GM23338 (cell line): ENCODE data around the gene YPEL1. TPM values are rescaled to one million over a fixed set of nuclear protein-coding genes. Genes with fewer than 3 reads are reported as not detected.

ENCODE experiments used
- ATAC-seq: fragments of 200-7000 bp; cut with Tn5 transposase; 3 replicates; pipeline ENCODE4 v1.9.1; 2020
- DNase-seq: peaks from one replicate; pipeline ENCODE4 v3.0.0-alpha.2; 2015; ENCODE audit warnings: low spot score
- H2AFZ ChIP-seq: fragments of 200-600 bp; sonication (generic); 2 replicates; pipeline ENCODE4 v1.8.0; 2016; ENCODE audit warnings: antibody characterized with exemption, mild to moderate bottlenecking, moderate library complexity
- H3F3A ChIP-seq: fragments of 200-600 bp; sonication (generic); replicated peaks from 2 replicates; pipeline ENCODE4 v1.8.0; 2017; ENCODE audit warnings: antibody characterized with exemption, mixed run types, low read depth
- H3K27ac ChIP-seq: fragments of 200-600 bp; sonication (generic); 2 replicates; pipeline ENCODE4 v1.6.1; 2016; ENCODE audit warnings: low read depth
- H3K27me3 ChIP-seq: fragments of 200-600 bp; sonication (generic); 2 replicates; pipeline ENCODE4 v1.8.0; 2016; ENCODE audit warnings: mild to moderate bottlenecking, mixed run types, moderate library complexity; ENCODE audit not compliant: insufficient read depth
- H3K36me3 ChIP-seq: fragments of 200-600 bp; sonication (generic); 2 replicates; pipeline ENCODE4 v1.8.0; 2016; ENCODE audit warnings: mild to moderate bottlenecking; ENCODE audit not compliant: insufficient read depth
- H3K4me1 ChIP-seq: fragments of 200-600 bp; sonication (generic); 2 replicates; pipeline ENCODE4 v1.8.0; 2016; ENCODE audit warnings: mild to moderate bottlenecking, moderate library complexity; ENCODE audit not compliant: insufficient read depth
- H3K4me2 ChIP-seq: fragments of 200-600 bp; sonication (generic); 2 replicates; pipeline ENCODE4 v1.7.1; 2017; ENCODE audit warnings: mixed run types
- H3K4me3 ChIP-seq: fragments of 200-600 bp; sonication (generic); 2 replicates; pipeline ENCODE4 v1.6.1; 2016; ENCODE audit warnings: mixed run types
- H3K79me2 ChIP-seq: fragments of 200-600 bp; sonication (generic); replicated peaks from 2 replicates; pipeline ENCODE4 v1.8.0; 2017; ENCODE audit warnings: mild to moderate bottlenecking; ENCODE audit not compliant: insufficient read depth
- H3K9me2 ChIP-seq: fragments of 200-600 bp; sonication (generic); 2 replicates; pipeline ENCODE4 v1.8.0; 2017; ENCODE audit not compliant: insufficient read depth
- H4K20me1 ChIP-seq: fragments of 200-600 bp; sonication (generic); replicated peaks from 2 replicates; pipeline ENCODE4 v1.8.0; 2017; ENCODE audit warnings: mild to moderate bottlenecking; ENCODE audit not compliant: insufficient read depth
- H3K27ac Mint-ChIP-seq: 2 replicates; pipeline ENCODE4 v1.8.0; 2020; ENCODE audit warnings: inconsistent platforms, mild to moderate bottlenecking, moderate library complexity, mixed read lengths
- H3K27me3 Mint-ChIP-seq: 3 replicates; pipeline ENCODE4 v1.8.0; 2022; ENCODE audit warnings: low read depth, mild to moderate bottlenecking, moderate library complexity, mixed read lengths, inconsistent platforms; ENCODE audit not compliant: insufficient read depth, poor library complexity
- H3K36me3 Mint-ChIP-seq: 3 replicates; pipeline ENCODE4 v1.8.0; 2021; ENCODE audit warnings: low read depth, mild to moderate bottlenecking, inconsistent platforms, moderate library complexity, mixed read lengths
- H3K4me1 Mint-ChIP-seq: 3 replicates; pipeline ENCODE4 v1.8.0; 2020; ENCODE audit warnings: mild to moderate bottlenecking, inconsistent platforms, mixed read lengths
- H3K4me3 Mint-ChIP-seq: 3 replicates; pipeline ENCODE4 v1.8.0; 2021; ENCODE audit warnings: moderate library complexity, mild to moderate bottlenecking, inconsistent platforms, mixed read lengths
- H3K9me3 Mint-ChIP-seq: 3 replicates; pipeline ENCODE4 v1.8.0; 2020; ENCODE audit warnings: moderate library complexity, mild to moderate bottlenecking, inconsistent platforms, mixed read lengths
- CREB1 ChIP-seq: fragments of 250-450 bp; sonication (Bioruptor Pico); IDR thresholded peaks from 2 replicates; pipeline ENCODE4 v1.5.0; 2020; ENCODE audit warnings: low read depth, mild to moderate bottlenecking, moderate library complexity
- EZH2 ChIP-seq: fragments of 200-600 bp; sonication (generic); IDR thresholded peaks from one replicate; pipeline ENCODE4 v1.8.0; 2017; ENCODE audit warnings: antibody characterized with exemption, mild to moderate bottlenecking, low read depth; ENCODE audit not compliant: unreplicated experiment
- EZH2phosphoT487 ChIP-seq: fragments of 200-600 bp; sonication (generic); IDR thresholded peaks from one replicate; pipeline ENCODE4 v1.8.1; 2018; ENCODE audit warnings: antibody characterized with exemption; ENCODE audit not compliant: unreplicated experiment
- JUNB ChIP-seq: IDR thresholded peaks from one replicate; pipeline ENCODE4 v1.6.1; 2016; ENCODE audit warnings: antibody characterized with exemption; ENCODE audit not compliant: unreplicated experiment
- NANOG ChIP-seq: IDR thresholded peaks from 2 replicates; pipeline ENCODE4 v1.6.1; 2016; ENCODE audit warnings: antibody characterized with exemption, borderline replicate concordance
- POLR2AphosphoS5 ChIP-seq: IDR thresholded peaks from 2 replicates; pipeline ENCODE4 v1.6.1; 2016; ENCODE audit warnings: antibody characterized with exemption, low read depth
- REST ChIP-seq: IDR thresholded peaks from one replicate; pipeline ENCODE4 v1.6.1; 2018; ENCODE audit warnings: antibody characterized with exemption; ENCODE audit not compliant: unreplicated experiment
- STAT1 ChIP-seq: IDR thresholded peaks from one replicate; pipeline ENCODE4 v1.6.1; 2016; ENCODE audit warnings: antibody characterized with exemption; ENCODE audit not compliant: unreplicated experiment
- ZNF114 ChIP-seq: fragments of 250-450 bp; sonication (Bioruptor Pico); IDR thresholded peaks from 2 replicates; pipeline ENCODE4 v1.5.0; 2020; ENCODE audit warnings: mild to moderate bottlenecking, moderate library complexity
- ZNF331 ChIP-seq: fragments of 250-450 bp; sonication (Bioruptor Pico); IDR thresholded peaks from 2 replicates; pipeline ENCODE4 v1.5.0; 2020; ENCODE audit warnings: low read depth, mild to moderate bottlenecking, moderate library complexity
- polyA plus RNA-seq: library from polyadenylated mRNA; unstranded; fragments of >200 nt; fragmentation: Nextera tagmentation; extraction: Ambion mirVana; gene quantifications from 2 replicates; pipeline ENCODE4 v1.2.1, GENCODE V29; 2016
- total RNA-seq: library from RNA; depleted of rRNA; stranded (reverse); fragments of >200 nt; shearing (Covaris generic); gene quantifications from 2 replicates; pipeline ENCODE4 v1.2.3, GENCODE V29; 2014
- TF ChIP-seq, protein P1 (sequence below): fragments of 250-450 bp; sonication (Bioruptor Pico); IDR thresholded peaks from 2 replicates; pipeline ENCODE4 v1.5.0; 2020; ENCODE audit warnings: mild to moderate bottlenecking, moderate library complexity
- TF ChIP-seq, protein P2 (sequence below), 2 experiments: fragments of 200-600 bp in 1 of 2; sonication (generic) in 1 of 2; conservative IDR thresholded peaks; 2 replicates each; pipeline versions ENCODE4 v1.5.1 to v1.6.1; 2016 to 2017; ENCODE audit warnings: antibody characterized with exemption in 2 of 2, low read depth in 2 of 2, mild to moderate bottlenecking in 2 of 2, moderate library complexity in 1 of 2
- TF ChIP-seq, protein P3 (sequence below): IDR thresholded peaks from 2 replicates; pipeline ENCODE4 v1.6.1; 2016; ENCODE audit warnings: antibody characterized with exemption

Gene YPEL1
- total and polyA plus RNA-seq, 2 experiments from 2014 or later: 4.4 to 6.0 TPM

- Histone ChIP-seq H3K27me3 (no peaks in the 10 kb centered on the region), H3K4me2 (no peak overlapping the region), H3K79me2 (no peaks in the 10 kb centered on the region; the same call in 1 of the 2 replicates), H3K27ac (0 out of 2 replicates have a peak overlapping the region, but pooled peaks have one; percentile 19), H3K9me2 (no peaks in the 10 kb centered on the region), H3K4me1 (no peaks in the 10 kb centered on the region), H4K20me1 (peaks cover 17% of the 10 kb centered on the region; the same call in 1 of the 2 replicates), H3K36me3 (peaks cover 20% of the 10 kb centered on the region), H3F3A (peaks cover 6% of the 10 kb centered on the region; the same call in 1 of the 2 replicates), H3K4me3 (no peak overlapping the region), H2AFZ (no peak overlapping the region)
- peaks cover 8% of the 10 kb centered on the region; the same call in 2 of the 3 replicates for H3K4me1 Mint-ChIP-seq
- peaks cover 16% of the 10 kb centered on the region for H3K27me3 Mint-ChIP-seq
- no peak overlapping the region; the same call in 2 of the 3 replicates for H3K4me3 Mint-ChIP-seq
- no peak for TF ChIP-seq STAT1
- TF ChIP-seq REST: no peak
- TF ChIP-seq NANOG: no peak
- TF ChIP-seq JUNB: no peak
- TF ChIP-seq POLR2AphosphoS5: no peak
- no peak for TF ChIP-seq ZNF114
- no peak for TF ChIP-seq EZH2
- no peak for TF ChIP-seq CREB1
- TF ChIP-seq EZH2phosphoT487: no peak
- TF ChIP-seq, protein P1, sequence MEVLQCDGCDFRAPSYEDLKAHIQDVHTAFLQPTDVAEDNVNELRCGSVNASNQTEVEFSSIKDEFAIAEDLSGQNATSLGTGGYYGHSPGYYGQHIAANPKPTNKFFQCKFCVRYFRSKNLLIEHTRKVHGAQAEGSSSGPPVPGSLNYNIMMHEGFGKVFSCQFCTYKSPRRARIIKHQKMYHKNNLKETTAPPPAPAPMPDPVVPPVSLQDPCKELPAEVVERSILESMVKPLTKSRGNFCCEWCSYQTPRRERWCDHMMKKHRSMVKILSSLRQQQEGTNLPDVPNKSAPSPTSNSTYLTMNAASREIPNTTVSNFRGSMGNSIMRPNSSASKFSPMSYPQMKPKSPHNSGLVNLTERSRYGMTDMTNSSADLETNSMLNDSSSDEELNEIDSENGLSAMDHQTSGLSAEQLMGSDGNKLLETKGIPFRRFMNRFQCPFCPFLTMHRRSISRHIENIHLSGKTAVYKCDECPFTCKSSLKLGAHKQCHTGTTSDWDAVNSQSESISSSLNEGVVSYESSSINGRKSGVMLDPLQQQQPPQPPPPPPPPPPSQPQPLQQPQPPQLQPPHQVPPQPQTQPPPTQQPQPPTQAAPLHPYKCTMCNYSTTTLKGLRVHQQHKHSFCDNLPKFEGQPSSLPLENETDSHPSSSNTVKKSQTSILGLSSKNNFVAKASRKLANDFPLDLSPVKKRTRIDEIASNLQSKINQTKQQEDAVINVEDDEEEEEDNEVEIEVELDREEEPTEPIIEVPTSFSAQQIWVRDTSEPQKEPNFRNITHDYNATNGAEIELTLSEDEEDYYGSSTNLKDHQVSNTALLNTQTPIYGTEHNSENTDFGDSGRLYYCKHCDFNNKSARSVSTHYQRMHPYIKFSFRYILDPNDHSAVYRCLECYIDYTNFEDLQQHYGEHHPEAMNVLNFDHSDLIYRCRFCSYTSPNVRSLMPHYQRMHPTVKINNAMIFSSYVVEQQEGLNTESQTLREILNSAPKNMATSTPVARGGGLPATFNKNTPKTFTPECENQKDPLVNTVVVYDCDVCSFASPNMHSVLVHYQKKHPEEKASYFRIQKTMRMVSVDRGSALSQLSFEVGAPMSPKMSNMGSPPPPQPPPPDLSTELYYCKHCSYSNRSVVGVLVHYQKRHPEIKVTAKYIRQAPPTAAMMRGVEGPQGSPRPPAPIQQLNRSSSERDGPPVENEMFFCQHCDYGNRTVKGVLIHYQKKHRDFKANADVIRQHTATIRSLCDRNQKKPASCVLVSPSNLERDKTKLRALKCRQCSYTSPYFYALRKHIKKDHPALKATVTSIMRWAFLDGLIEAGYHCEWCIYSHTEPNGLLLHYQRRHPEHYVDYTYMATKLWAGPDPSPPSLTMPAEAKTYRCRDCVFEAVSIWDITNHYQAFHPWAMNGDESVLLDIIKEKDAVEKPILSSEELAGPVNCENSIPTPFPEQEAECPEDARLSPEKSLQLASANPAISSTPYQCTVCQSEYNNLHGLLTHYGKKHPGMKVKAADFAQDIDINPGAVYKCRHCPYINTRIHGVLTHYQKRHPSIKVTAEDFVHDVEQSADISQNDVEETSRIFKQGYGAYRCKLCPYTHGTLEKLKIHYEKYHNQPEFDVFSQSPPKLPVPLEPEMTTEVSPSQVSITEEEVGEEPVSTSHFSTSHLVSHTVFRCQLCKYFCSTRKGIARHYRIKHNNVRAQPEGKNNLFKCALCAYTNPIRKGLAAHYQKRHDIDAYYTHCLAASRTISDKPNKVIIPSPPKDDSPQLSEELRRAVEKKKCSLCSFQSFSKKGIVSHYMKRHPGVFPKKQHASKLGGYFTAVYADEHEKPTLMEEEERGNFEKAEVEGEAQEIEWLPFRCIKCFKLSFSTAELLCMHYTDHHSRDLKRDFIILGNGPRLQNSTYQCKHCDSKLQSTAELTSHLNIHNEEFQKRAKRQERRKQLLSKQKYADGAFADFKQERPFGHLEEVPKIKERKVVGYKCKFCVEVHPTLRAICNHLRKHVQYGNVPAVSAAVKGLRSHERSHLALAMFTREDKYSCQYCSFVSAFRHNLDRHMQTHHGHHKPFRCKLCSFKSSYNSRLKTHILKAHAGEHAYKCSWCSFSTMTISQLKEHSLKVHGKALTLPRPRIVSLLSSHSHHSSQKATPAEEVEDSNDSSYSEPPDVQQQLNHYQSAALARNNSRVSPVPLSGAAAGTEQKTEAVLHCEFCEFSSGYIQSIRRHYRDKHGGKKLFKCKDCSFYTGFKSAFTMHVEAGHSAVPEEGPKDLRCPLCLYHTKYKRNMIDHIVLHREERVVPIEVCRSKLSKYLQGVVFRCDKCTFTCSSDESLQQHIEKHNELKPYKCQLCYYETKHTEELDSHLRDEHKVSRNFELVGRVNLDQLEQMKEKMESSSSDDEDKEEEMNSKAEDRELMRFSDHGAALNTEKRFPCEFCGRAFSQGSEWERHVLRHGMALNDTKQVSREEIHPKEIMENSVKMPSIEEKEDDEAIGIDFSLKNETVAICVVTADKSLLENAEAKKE (CRISPR knock-in tag): no peak
- TF ChIP-seq ZNF331: no peak
- TF ChIP-seq, protein P2, sequence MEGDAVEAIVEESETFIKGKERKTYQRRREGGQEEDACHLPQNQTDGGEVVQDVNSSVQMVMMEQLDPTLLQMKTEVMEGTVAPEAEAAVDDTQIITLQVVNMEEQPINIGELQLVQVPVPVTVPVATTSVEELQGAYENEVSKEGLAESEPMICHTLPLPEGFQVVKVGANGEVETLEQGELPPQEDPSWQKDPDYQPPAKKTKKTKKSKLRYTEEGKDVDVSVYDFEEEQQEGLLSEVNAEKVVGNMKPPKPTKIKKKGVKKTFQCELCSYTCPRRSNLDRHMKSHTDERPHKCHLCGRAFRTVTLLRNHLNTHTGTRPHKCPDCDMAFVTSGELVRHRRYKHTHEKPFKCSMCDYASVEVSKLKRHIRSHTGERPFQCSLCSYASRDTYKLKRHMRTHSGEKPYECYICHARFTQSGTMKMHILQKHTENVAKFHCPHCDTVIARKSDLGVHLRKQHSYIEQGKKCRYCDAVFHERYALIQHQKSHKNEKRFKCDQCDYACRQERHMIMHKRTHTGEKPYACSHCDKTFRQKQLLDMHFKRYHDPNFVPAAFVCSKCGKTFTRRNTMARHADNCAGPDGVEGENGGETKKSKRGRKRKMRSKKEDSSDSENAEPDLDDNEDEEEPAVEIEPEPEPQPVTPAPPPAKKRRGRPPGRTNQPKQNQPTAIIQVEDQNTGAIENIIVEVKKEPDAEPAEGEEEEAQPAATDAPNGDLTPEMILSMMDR (conservative IDR thresholded peaks at IDR 0.05; ENCODE audit: low read depth in 2 of 2): no peak
- TF ChIP-seq, protein P3, sequence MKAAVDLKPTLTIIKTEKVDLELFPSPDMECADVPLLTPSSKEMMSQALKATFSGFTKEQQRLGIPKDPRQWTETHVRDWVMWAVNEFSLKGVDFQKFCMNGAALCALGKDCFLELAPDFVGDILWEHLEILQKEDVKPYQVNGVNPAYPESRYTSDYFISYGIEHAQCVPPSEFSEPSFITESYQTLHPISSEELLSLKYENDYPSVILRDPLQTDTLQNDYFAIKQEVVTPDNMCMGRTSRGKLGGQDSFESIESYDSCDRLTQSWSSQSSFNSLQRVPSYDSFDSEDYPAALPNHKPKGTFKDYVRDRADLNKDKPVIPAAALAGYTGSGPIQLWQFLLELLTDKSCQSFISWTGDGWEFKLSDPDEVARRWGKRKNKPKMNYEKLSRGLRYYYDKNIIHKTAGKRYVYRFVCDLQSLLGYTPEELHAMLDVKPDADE: no peak
- no peaks in the 10 kb centered on the region for H3K9me3 Mint-ChIP-seq
- no peak overlapping the region for H3K27ac Mint-ChIP-seq
- DNase-seq: no peak
- ATAC-seq: no peak; the same call in 2 of the 3 replicates
- peaks cover 30% of the 10 kb centered on the region for H3K36me3 Mint-ChIP-seq
These were observed 23.5 kb upstream of the YPEL1 start for GRCh38 chr22:21759093-21759492.
